Endothelial cell of umbilical vein (primary cell): ENCODE results near the gene NHP2. TPM values are rescaled to one million over a fixed set of nuclear protein-coding genes. Genes with fewer than 3 reads are reported as not detected.

Experiments
- BruUV-seq: library from RNA; stranded (reverse); fragments of 400-500 nt; replicated peaks from 2 replicates; lab custom pipeline; 2021; lab: Mats Ljungman, UMichigan
- CTCF ChIA-PET: fragments of 300-600, 350-600 bp; sonication (Branson Sonifier 250); formaldehyde crosslinking; loops from one replicate; lab custom pipeline; 2021; ENCODE audit warnings: antibody characterized with exemption, inconsistent platforms; lab: Charles Lee
- POLR2A ChIA-PET: fragments of 300-600, 350-600 bp; sonication (Branson Sonifier 250); formaldehyde crosslinking; loops from one replicate; lab custom pipeline; 2021; ENCODE audit warnings: antibody characterized with exemption, inconsistent platforms; lab: Charles Lee
- DNase-seq: peaks from one replicate; pipeline ENCODE4 v3.0.0-alpha.2; 2011; ENCODE audit warnings: low read depth, low spot score
- FAIRE-seq: peaks from 2 replicates; lab custom pipeline; 2011; peaks lifted over from hg19 to GRCh38; lab: Jason Lieb, UNC
- H2AFZ ChIP-seq: 2 replicates; pipeline ENCODE4 v1.6.0; 2012; ENCODE audit warnings: low read depth, low read length, control low read depth, inconsistent platforms
- H3K27ac ChIP-seq: 2 replicates; pipeline ENCODE4 v1.5.1; 2011; ENCODE audit warnings: low read depth, mild to moderate bottlenecking, control low read depth, low read length, moderate library complexity; ENCODE audit not compliant: insufficient read depth
- H3K27me3 ChIP-seq, 2 experiments: 2 replicates each; pipeline versions ENCODE4 v1.6.0 to v1.6.1; 2011; ENCODE audit warnings: low read length in 2 of 2, mixed read lengths in 1 of 2; ENCODE audit not compliant: control insufficient read depth in 2 of 2, insufficient read depth in 2 of 2
- H3K36me3 ChIP-seq, 2 experiments: 2 replicates in 1 of 2; 3 replicates in 1 of 2; pipeline ENCODE4 v1.5.1; 2011; ENCODE audit warnings: low read length in 2 of 2, mild to moderate bottlenecking in 1 of 2, moderate library complexity in 1 of 2; ENCODE audit not compliant: control insufficient read depth in 2 of 2, insufficient read depth in 2 of 2; ENCODE audit errors: extremely low read depth in 1 of 2
- H3K4me1 ChIP-seq: 3 replicates; pipeline ENCODE4 v1.5.1; 2011; ENCODE audit warnings: mild to moderate bottlenecking, low read length; ENCODE audit not compliant: control insufficient read depth, insufficient read depth; ENCODE audit errors: extremely low read depth
- H3K4me2 ChIP-seq: 2 replicates; pipeline ENCODE4 v1.6.1; 2011; ENCODE audit warnings: low read length, control low read depth, mixed read lengths; ENCODE audit not compliant: insufficient read depth
- H3K4me3 ChIP-seq, 3 experiments: fragments of 200-600 bp in 1 of 3; sonication (generic), shearing (Covaris generic) in 1 of 3; replicated peaks in 1 of 3; 2 replicates each; pipeline ENCODE4 v1.5.1; 2011 to 2016; ENCODE audit warnings: control low read depth in 3 of 3, low read length in 3 of 3, mild to moderate bottlenecking in 2 of 3, inconsistent platforms in 1 of 3, low read depth in 1 of 3, moderate library complexity in 1 of 3; ENCODE audit not compliant: insufficient read depth in 1 of 3
- H3K79me2 ChIP-seq: 2 replicates; pipeline ENCODE4 v1.6.0; 2012; ENCODE audit warnings: low read length, inconsistent platforms; ENCODE audit not compliant: control insufficient read depth, insufficient read depth
- H3K9ac ChIP-seq: replicated peaks from 2 replicates; pipeline ENCODE3; 2011; ENCODE audit warnings: low read length, control low read depth; ENCODE audit not compliant: insufficient read depth; ENCODE audit errors: extremely low read depth
- H3K9me1 ChIP-seq: replicated peaks from 3 replicates; pipeline ENCODE4 v1.6.0; 2011; ENCODE audit warnings: mild to moderate bottlenecking, low read length; ENCODE audit not compliant: control insufficient read depth, insufficient read depth; ENCODE audit errors: extremely low read depth
- H3K9me3 ChIP-seq: replicated peaks from 2 replicates; pipeline ENCODE4 v1.5.1; 2012; ENCODE audit warnings: low read length, inconsistent platforms; ENCODE audit not compliant: control insufficient read depth, insufficient read depth
- H4K20me1 ChIP-seq: replicated peaks from 2 replicates; pipeline ENCODE3; 2011; ENCODE audit warnings: mild to moderate bottlenecking, low read length; ENCODE audit not compliant: control insufficient read depth, insufficient read depth; ENCODE audit errors: extremely low read depth
- EZH2 ChIP-seq: IDR thresholded peaks from 2 replicates; pipeline ENCODE4 v1.6.1; 2012; ENCODE audit warnings: borderline replicate concordance, low read depth, mild to moderate bottlenecking, moderate library complexity, low read length, inconsistent platforms; ENCODE audit not compliant: severe bottlenecking
- FOS ChIP-seq: IDR thresholded peaks from 2 replicates; pipeline ENCODE4 v1.6.1; 2011; ENCODE audit warnings: mild to moderate bottlenecking, low read length, moderate library complexity, borderline replicate concordance; ENCODE audit not compliant: insufficient read depth
- GATA2 ChIP-seq: IDR thresholded peaks from 2 replicates; pipeline ENCODE4 v1.7.0; 2011; ENCODE audit warnings: low read depth, mild to moderate bottlenecking, moderate library complexity, mixed read lengths, low read length; ENCODE audit not compliant: insufficient read length, insufficient read depth
- JUN ChIP-seq: IDR thresholded peaks from 2 replicates; pipeline ENCODE4 v1.6.1; 2011; ENCODE audit warnings: borderline replicate concordance, low read depth; ENCODE audit not compliant: insufficient read length, insufficient read depth
- MYC ChIP-seq: IDR thresholded peaks from one replicate; pipeline ENCODE4 v1.6.1; 2011; ENCODE audit warnings: mild to moderate bottlenecking, low read depth, low read length
- POLR2A ChIP-seq: IDR thresholded peaks from 2 replicates; pipeline ENCODE4 v1.6.1; 2012; ENCODE audit warnings: low read depth, mild to moderate bottlenecking, control low read depth, low read length
- POLR2AphosphoS5 ChIP-seq: IDR thresholded peaks from 2 replicates; pipeline ENCODE4 v1.6.1; 2012; ENCODE audit warnings: low read depth, mild to moderate bottlenecking, control low read depth, low read length, moderate library complexity; ENCODE audit not compliant: insufficient read depth
- dilution Hi-C: fragments of 300-500 bp; cut with MboI; formaldehyde crosslinking; loops from one replicate; pipeline ENCODE4 v1.15.0; 2019; ENCODE audit warnings: low sequenced_read_pairs; ENCODE audit not compliant: extremely low pct_ligation_motif_present
- intact Hi-C: fragments of 100-400 bp; cut with micrococcal nuclease; formaldehyde crosslinking; loops from one replicate; pipeline ENCODE4 v1.10.0; 2022
- polyA plus RNA-seq, 4 experiments: library from polyadenylated mRNA; depleted of rRNA in 3 of 4; stranded (reverse) in 3 of 4; unstranded in 1 of 4; fragments of >200 nt; gene quantifications; 2 replicates each; pipeline versions ENCODE4 v1.2.1 to v1.2.3, GENCODE V29; 2011 to 2012; ENCODE audit warnings: missing spikeins in 1 of 4
- total RNA-seq: library from RNA; stranded (reverse); gene quantifications from 2 replicates; pipeline ENCODE4 v1.2.3, GENCODE V29; 2021
- TF ChIP-seq, protein P1 (sequence below), 2 donors: IDR thresholded peaks; 1 replicate in 1 of 2; 2 replicates in 1 of 2; pipeline ENCODE4 v1.5.1; 2011; ENCODE audit warnings: low read length in 2 of 2, mild to moderate bottlenecking in 2 of 2, moderate library complexity in 2 of 2, control low read depth in 1 of 2, inconsistent platforms in 1 of 2, low read depth in 1 of 2; ENCODE audit not compliant: insufficient read depth in 1 of 2; ENCODE audit errors: extremely low read depth in 1 of 2
- TF ChIP-seq, protein P2 (sequence below): IDR thresholded peaks from 2 replicates; pipeline ENCODE4 v1.6.1; 2011; ENCODE audit not compliant: insufficient read depth, insufficient read length

Gene NHP2
- total and polyA plus RNA-seq, 2 donors (not counting 3 experiments of a cell fraction or from before 2014, with no cell fraction given): 205 to 220 TPM

DNA sequence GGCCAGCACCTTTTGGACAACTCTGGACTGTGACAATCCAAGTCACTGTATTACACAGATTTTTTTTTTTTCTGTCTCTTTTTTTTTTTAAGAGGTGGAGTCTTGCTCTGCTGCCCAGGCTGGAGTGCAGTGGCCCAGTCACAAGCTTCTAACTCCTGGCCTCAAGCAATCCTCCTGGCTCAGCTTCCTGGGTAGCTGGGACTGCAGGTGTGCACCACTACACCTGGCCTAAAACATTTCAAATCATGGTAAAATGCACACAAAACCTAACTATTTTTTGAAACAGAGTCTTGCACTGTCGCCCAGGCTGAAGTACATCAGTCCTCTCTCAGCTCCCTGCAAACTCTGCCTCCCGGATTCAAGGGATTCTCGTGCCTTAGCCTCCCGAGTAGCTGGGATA is 47.6 kb downstream of the NHP2 start:
- ChIA-PET POLR2A (no interaction called here), CTCF (interaction anchor here (0.9 to 5.1 kb wide), 3 partner anchors 28 to 39 kb away, joined by 3 to 26 read pairs (median 4); no protein-coding TSS in a partner anchor)
- no peak for DNase-seq
- Histone ChIP-seq H3K36me3 (no peaks in the 10 kb centered on the region), H4K20me1 (no peaks in the 10 kb centered on the region), H3K9me3 (no peaks in the 10 kb centered on the region), H3K27me3 (no peaks in the 10 kb centered on the region), H3K79me2 (no peaks in the 10 kb centered on the region), H3K9me1 (no peaks in the 10 kb centered on the region), H3K4me1 (no peaks in the 10 kb centered on the region), H3K4me2 (no peak overlapping the region), H3K9ac (no peak overlapping the region), H2AFZ (no peak overlapping the region), H3K4me3 (no peak overlapping the region), H3K27ac (no peak overlapping the region)
- BruUV-seq: no TSS peak
- no peak for FAIRE-seq
- TF ChIP-seq JUN (no peak), FOS (no peak)
- TF ChIP-seq, protein P1, sequence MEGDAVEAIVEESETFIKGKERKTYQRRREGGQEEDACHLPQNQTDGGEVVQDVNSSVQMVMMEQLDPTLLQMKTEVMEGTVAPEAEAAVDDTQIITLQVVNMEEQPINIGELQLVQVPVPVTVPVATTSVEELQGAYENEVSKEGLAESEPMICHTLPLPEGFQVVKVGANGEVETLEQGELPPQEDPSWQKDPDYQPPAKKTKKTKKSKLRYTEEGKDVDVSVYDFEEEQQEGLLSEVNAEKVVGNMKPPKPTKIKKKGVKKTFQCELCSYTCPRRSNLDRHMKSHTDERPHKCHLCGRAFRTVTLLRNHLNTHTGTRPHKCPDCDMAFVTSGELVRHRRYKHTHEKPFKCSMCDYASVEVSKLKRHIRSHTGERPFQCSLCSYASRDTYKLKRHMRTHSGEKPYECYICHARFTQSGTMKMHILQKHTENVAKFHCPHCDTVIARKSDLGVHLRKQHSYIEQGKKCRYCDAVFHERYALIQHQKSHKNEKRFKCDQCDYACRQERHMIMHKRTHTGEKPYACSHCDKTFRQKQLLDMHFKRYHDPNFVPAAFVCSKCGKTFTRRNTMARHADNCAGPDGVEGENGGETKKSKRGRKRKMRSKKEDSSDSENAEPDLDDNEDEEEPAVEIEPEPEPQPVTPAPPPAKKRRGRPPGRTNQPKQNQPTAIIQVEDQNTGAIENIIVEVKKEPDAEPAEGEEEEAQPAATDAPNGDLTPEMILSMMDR (IDR thresholded peaks at IDR 0.05; ENCODE audit: extremely low read depth in 1 of 2, insufficient read depth in 1 of 2, low read depth in 1 of 2, low read length in 2 of 2): no peak
- dilution Hi-C loops (no loop called here), intact Hi-C loops (no loop called here)

- intact Hi-C loops: no loop called here
- no peaks in the 10 kb centered on the region for H3K9me1 ChIP-seq
- no peaks in the 10 kb centered on the region for H4K20me1 ChIP-seq
- H2AFZ ChIP-seq: no peak overlapping the region
- no peaks in the 10 kb centered on the region for H3K36me3 ChIP-seq
- BruUV-seq: no TSS peak
- TF ChIP-seq EZH2 (no peak), MYC (no peak), POLR2A (no peak), GATA2 (no peak), JUN (no peak), FOS (no peak), POLR2AphosphoS5 (no peak)
- TF ChIP-seq, protein P1 (IDR thresholded peaks at IDR 0.05; ENCODE audit: extremely low read depth in 1 of 2, insufficient read depth in 1 of 2, low read depth in 1 of 2, low read length in 2 of 2): no peak
- TF ChIP-seq, protein P2, sequence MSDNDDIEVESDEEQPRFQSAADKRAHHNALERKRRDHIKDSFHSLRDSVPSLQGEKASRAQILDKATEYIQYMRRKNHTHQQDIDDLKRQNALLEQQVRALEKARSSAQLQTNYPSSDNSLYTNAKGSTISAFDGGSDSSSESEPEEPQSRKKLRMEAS: no peak
- H3K79me2 ChIP-seq: no peaks in the 10 kb centered on the region
- FAIRE-seq (no peak), DNase-seq (no peak)
- ChIA-PET POLR2A (no interaction called here), CTCF (interaction anchor here (0.8 to 5.1 kb wide), 2 partner anchors 16 to 29 kb away, joined by 3 to 26 read pairs; no protein-coding TSS in a partner anchor)
- no peak overlapping the region for H3K4me2 ChIP-seq
- no peaks in the 10 kb centered on the region for H3K9me3 ChIP-seq
- dilution Hi-C loops: no loop called here
- no peak overlapping the region for H3K27ac ChIP-seq
- H3K4me1 ChIP-seq: no peaks in the 10 kb centered on the region
- H3K27me3 ChIP-seq: no peaks in the 10 kb centered on the region
- H3K9ac ChIP-seq: no peak overlapping the region
- no peak overlapping the region for H3K4me3 ChIP-seq
Measured at GRCh38 chr5:178104492-178104891, 49.2 kb downstream of the NHP2 start.
